Left renal cortex interstitium (tissue), 4 donors: ENCODE data around the gene ERGIC2. TPM values are rescaled to one million over a fixed set of nuclear protein-coding genes. Genes with fewer than 3 reads are reported as not detected.
"Not testable (repeated sequence)": the region's sequence is repeated elsewhere in the genome, so short reads cannot be mapped to it uniquely, and the experiment has no call there.

Source experiments
- DNase-seq, 4 donors: peaks; one replicate each; pipeline ENCODE4 v3.0.0-alpha.2; 2013; ENCODE audit warnings: low read depth in 4 of 4, low spot score in 2 of 4, missing footprints in 1 of 4
- polyA plus RNA-seq, 4 donors: library from polyadenylated mRNA; unstranded; fragments of 120-200 nt; gene quantifications; one replicate each; pipeline ENCODE4 v1.2.1, GENCODE V29; 2013; ENCODE audit not compliant: insufficient read length in 4 of 4

Gene ERGIC2, protein sequence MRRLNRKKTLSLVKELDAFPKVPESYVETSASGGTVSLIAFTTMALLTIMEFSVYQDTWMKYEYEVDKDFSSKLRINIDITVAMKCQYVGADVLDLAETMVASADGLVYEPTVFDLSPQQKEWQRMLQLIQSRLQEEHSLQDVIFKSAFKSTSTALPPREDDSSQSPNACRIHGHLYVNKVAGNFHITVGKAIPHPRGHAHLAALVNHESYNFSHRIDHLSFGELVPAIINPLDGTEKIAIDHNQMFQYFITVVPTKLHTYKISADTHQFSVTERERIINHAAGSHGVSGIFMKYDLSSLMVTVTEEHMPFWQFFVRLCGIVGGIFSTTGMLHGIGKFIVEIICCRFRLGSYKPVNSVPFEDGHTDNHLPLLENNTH
- polyA plus RNA-seq: 100 to 1,000 TPM in 3 of 4 donors, 10 to 100 TPM in 1; 91.0 to 112 (median 105) TPM

- peak; percentile 98 to 99 (median 98) for DNase-seq
These were observed at the start of gene ERGIC2 for GRCh38 chr12:29380536-29381523. Gene ERGIC2, minus strand, starts transcription at chr12:29381172. Its CDS starts 9,539 bp downstream, at chr12:29371633.

- no peak for DNase-seq
These were observed 49.7 kb upstream of the ERGIC2 start for GRCh38 chr12:29430716-29431044.

DNA sequence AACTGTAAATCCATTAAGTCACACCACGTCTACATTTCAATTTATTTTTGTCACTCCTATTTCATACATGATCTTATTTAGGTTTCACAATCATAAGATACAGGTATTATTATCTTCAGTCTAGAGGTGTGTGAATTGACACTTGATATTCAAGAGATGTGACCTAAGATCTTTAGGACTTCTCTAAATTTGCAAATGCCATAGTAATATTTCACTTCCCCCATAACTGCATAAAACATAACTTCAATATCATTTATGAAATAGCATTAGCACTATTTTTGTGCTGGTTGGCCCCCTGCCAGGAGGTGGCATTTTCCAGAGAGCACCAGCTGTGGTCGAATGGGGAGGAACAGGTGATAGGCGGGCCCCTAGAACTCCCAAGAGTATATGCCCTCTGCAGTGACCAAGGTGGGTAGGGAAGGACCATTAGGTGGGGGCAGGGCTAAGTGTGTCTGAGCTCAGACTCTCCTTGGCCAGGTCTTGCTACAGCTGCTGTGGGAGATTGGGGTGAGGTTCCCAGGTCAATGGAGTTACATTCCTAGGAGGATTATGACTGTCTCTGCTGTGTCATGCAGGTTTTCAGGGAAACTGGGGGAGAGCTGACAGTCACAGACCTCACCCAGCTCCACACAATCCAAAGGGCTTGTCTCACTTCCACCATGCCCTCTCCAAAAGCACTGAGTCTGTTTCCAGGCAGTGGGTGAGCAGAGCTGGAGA, 49.2 kb upstream of the ERGIC2 start:
- DNase-seq: no peak

DNA sequence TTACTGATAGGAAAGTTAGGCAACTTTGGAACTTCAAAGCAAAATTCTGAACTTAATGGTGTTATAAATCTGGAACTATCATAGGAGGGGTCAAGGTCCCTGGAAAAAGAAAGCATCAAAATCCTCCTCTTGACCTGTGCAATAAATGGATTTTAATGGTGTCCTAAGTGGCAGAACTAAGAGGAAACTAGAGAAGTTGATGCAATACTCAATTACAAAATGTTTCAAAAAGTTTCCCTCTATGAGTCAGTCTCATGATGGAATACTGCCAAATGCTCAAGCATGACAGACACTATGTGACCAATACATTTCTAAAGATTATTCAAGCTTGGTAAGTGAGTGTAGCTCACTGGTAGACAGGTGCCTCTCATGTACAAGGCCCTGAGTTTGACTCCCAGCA, 47.7 kb upstream of the ERGIC2 start:
- DNase-seq: no peak

GRCh38 chr12:29427964-29428363, 47.0 kb upstream of the ERGIC2 start:
- DNase-seq: no peak

DNA sequence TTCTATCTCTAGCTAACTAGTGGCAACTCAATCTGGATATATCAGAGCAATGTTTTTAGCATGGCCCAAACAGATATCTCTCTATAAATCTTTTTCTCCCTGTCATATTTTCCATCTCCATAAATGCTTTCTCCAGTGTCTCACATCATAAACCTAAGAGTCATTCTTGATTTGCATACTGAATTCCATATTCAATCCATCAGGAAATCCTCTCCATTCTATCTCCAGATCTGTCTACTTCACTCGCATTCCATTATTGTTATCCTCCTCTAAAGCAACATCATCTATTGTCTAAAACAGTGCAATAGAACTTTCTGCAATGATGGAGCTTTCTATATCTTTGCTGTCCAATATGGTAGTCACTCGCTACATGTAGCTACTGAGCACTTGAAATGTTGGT, 45.5 kb upstream of the ERGIC2 start:
- no peak for DNase-seq

DNA sequence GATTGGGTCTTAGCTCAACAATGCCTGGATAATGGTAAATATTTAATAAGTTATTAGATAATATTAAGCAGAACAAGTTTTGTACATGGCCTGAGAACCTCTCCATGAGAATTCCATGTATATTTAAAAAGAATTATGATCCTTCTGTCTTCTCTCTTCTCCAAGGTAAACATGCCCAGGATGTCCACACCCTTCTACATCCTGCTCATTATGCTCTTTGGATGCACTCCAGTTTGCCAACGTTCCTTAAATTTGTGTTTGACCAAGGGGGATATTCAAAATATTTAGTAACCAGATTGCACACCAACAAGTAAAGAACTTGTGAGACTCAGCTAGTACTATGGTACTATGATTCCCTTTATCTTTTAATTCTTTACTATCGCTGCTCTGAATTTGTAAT, 44.8 kb upstream of the ERGIC2 start:
- DNase-seq: no peak

DNA sequence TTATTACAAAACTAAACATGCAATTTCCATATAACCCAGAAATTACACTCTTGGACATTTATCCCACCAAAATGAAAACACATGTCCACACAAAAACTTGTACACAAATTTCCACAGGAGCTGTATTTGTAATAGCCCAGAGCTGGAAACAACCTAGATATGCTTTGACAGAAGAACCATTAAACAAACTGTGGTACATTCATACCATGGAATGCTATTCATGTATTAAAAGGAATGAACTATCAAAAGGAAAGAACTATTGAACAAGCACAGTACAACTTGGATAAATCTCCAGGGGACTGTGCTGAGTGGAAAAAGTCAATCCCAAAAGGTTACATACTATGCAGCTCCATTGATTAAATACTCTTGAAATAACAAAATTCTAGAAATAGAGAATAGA, 35.8 kb upstream of the ERGIC2 start:
- DNase-seq: no peak

DNA sequence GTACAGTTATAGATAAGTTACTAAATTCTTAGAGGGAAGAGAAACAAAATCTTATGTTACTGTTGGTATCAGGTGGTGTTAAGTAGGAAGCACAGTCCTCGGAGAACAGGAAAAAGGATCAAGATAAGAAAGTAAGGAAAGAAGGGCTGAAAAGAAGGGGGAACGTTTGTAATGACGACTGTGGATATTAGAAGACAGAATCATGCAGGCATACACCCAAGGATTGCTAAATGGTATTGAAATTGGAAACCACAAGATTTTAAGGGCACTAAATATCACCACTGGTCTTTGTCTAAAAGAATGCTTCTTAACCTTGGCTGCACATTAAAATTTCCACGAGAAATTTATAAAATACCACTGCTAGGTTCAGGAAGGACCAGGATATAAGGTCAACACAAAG, 34.1 kb upstream of the ERGIC2 start:
- no peak for DNase-seq

GRCh38 chr12:29414368-29414767, 33.4 kb upstream of the ERGIC2 start:
- DNase-seq: no peak

GRCh38 chr12:29405561-29405960, 24.6 kb upstream of the ERGIC2 start:
- DNase-seq: no peak

- DNase-seq: no peak
These were observed 23.0 kb upstream of the ERGIC2 start for GRCh38 chr12:29403991-29404390.

DNA sequence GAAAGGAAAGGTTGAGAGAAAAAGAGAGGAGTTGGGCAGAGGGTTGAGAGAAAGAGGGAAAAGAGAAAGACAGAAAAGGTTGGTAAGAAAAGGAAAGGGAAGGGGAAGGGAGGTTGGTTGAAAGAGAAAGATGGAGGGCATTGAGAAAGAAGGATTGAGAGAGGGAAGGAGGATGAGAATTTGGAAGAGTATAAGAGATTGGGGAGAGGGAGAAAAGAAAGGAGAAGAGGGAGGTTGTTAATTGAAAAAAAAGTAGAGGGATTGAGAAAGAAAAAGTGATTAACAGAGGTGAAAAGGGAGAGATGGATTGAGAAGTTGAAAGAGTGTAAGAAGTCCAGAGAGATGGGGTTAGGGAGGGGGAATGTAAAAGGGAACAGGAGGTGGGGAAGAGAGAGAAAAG, 21.5 kb upstream of the ERGIC2 start:
- DNase-seq: no peak

DNA sequence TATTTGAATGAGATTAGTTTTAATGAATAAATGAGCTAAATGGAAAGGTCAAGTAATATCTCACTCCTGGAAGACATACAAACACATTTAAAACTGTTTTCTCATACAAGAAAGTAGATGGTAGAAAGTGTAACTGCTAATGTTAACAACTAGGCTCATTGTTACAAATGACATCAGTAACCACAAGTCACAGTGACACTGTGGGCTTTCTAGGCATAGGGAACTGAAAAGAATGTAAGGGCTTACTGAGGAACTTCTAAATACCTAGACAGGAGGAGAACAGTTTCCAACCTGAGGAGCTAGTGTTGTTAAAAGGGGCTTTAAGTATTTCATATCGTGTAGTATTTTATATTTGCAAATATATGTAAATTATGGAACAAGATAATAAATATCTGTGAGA, 17.5 kb upstream of the ERGIC2 start:
- no peak for DNase-seq

DNA sequence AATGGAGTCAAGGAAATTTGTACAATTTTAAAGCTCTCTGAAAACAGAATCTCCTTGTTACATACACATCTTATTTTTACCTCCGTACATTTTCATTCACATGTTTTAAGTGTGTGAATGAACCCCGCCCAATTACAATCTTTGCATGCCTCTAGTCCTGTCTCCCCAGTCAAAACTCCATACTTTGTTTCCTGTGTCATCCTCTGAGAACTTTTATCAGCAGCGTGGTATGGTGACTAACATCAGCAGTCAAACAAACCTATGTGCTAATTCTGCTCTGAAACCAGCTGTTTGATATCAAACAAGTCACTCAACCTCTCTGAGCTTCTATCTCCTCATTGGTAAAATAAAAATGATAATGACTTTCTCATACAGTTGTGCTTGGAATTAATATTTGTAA, 15.8 kb upstream of the ERGIC2 start:
- no peak for DNase-seq

DNA sequence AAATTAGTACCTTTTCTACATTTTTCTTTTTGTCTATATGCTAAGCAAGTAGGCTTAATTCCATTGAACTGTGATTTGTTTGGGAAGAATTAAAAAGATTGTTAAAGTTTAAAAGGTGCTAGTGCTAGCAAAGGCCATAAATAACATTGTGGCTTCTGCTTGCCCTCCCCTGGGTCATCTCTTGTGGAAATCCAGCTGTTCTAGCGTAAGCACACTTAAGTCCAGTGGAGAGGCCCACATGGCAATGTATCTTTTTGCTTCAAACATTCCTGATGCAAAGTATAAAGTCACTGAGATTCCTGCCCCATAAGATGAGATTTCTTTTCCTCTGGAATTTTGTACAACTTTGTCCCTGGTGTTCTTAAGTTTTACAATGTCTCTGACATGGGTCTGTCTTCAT, 14.4 kb upstream of the ERGIC2 start:
- DNase-seq: no peak

- not testable (repeated sequence) for DNase-seq
These were observed 9.4 kb upstream of the ERGIC2 start for GRCh38 chr12:29390419-29390818.

- no peak for DNase-seq
These were observed 8.4 kb upstream of the ERGIC2 start for GRCh38 chr12:29389295-29389919.

DNA sequence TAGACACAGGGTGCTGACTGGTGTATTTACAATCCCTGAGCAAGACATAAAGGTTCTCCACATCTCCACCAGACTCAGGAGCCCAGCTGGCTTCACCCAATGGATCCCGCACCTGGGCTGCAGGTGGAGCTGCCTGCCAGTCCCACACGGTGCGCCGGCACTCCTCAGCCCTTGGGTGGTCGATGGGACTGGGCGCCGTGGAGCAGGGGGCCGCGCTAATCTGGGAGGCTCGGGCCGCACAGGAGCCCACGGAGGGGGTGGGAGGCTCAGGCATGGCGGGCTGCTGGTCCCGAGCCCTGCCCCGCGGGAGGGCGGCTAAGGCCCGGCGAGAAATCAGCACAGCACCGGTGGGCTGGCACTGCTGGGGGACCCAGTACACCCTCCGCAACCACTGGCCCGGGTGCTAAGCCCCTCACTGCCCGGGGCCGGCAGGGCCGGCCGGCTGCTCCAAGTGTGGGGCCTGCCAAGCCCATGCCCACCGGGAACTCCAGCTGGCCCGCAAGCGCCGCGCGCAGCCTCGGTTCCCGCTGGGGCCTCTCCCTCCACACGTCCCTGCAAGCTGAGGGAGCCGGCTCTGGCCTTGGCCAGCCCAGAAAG, 5.2 kb upstream of the ERGIC2 start:
- DNase-seq: not testable (repeated sequence)

- not testable (repeated sequence) for DNase-seq
These were observed 4.2 kb upstream of the ERGIC2 start for GRCh38 chr12:29385194-29385593.
